Trophoblast cell (in vitro differentiated cells and primary cell): ENCODE results near the gene PPARD.
"Not testable (repeated sequence)": the region's sequence is repeated elsewhere in the genome, so short reads cannot be mapped to it uniquely, and the experiment has no call there.

ENCODE experiments used
- DNase-seq, 2 donors: peaks; one replicate each; pipeline ENCODE4 v3.0.0-alpha.2; 2016
- H2AFZ ChIP-seq: 2 replicates; pipeline ENCODE4 v1.6.1; 2013; ENCODE audit warnings: low read length, moderate library complexity, mild to moderate bottlenecking; ENCODE audit not compliant: insufficient read depth, poor library complexity
- H2AK5ac ChIP-seq: 2 replicates; pipeline ENCODE4 v1.6.1; 2013; ENCODE audit warnings: mild to moderate bottlenecking, low read length
- H2BK120ac ChIP-seq: 2 replicates; pipeline ENCODE4 v1.6.1; 2013; ENCODE audit warnings: low read length, mild to moderate bottlenecking, moderate library complexity; ENCODE audit not compliant: insufficient read depth, poor library complexity
- H2BK12ac ChIP-seq: 2 replicates; pipeline ENCODE4 v1.6.1; 2013; ENCODE audit warnings: mild to moderate bottlenecking, low read length, moderate library complexity
- H2BK5ac ChIP-seq: 2 replicates; pipeline ENCODE4 v1.6.1; 2013; ENCODE audit warnings: low read length, low read depth, moderate library complexity, mild to moderate bottlenecking; ENCODE audit not compliant: poor library complexity
- H3K14ac ChIP-seq: 2 replicates; pipeline ENCODE4 v1.6.1; 2013; ENCODE audit warnings: mild to moderate bottlenecking, low read length
- H3K18ac ChIP-seq: 2 replicates; pipeline ENCODE4 v1.6.1; 2013; ENCODE audit warnings: mild to moderate bottlenecking, low read length
- H3K23ac ChIP-seq: 2 replicates; pipeline ENCODE4 v1.6.1; 2013; ENCODE audit warnings: low read length
- H3K27ac ChIP-seq: 2 replicates; pipeline ENCODE4 v1.5.1; 2013; ENCODE audit warnings: low read depth, mild to moderate bottlenecking, inconsistent platforms, low read length, moderate library complexity
- H3K27me3 ChIP-seq: 2 replicates; pipeline ENCODE4 v1.6.1; 2013; ENCODE audit warnings: inconsistent platforms, mild to moderate bottlenecking, low read length, moderate library complexity; ENCODE audit not compliant: insufficient read depth
- H3K36me3 ChIP-seq, 2 experiments: 1 replicate in 1 of 2; 2 replicates in 1 of 2; pipeline ENCODE4 v1.6.1; 2013; ENCODE audit warnings: low read length in 2 of 2, mild to moderate bottlenecking in 2 of 2, moderate library complexity in 1 of 2; ENCODE audit not compliant: insufficient read depth in 2 of 2, control insufficient read depth in 1 of 2
- H3K4ac ChIP-seq: 2 replicates; pipeline ENCODE4 v1.6.1; 2013; ENCODE audit warnings: low read depth, mild to moderate bottlenecking, low read length, moderate library complexity
- H3K4me1 ChIP-seq, 2 experiments: 1 replicate in 1 of 2; 2 replicates in 1 of 2; pipeline ENCODE4 v1.6.1; 2013; ENCODE audit warnings: low read length in 2 of 2, mild to moderate bottlenecking in 2 of 2, moderate library complexity in 1 of 2; ENCODE audit not compliant: insufficient read depth in 2 of 2, control insufficient read depth in 1 of 2
- H3K4me2 ChIP-seq: 2 replicates; pipeline ENCODE4 v1.6.1; 2013; ENCODE audit warnings: inconsistent platforms, mild to moderate bottlenecking, low read length, moderate library complexity
- H3K4me3 ChIP-seq: 2 replicates; pipeline ENCODE4 v1.5.1; 2013; ENCODE audit warnings: mild to moderate bottlenecking, low read depth, low read length, inconsistent platforms
- H3K79me1 ChIP-seq: one replicate; pipeline ENCODE4 v1.6.1; 2013; ENCODE audit warnings: low read length
- H3K79me2 ChIP-seq: 2 replicates; pipeline ENCODE4 v1.6.1; 2013; ENCODE audit warnings: low read length, mild to moderate bottlenecking; ENCODE audit not compliant: control insufficient read depth, insufficient read depth, poor library complexity
- H3K9ac ChIP-seq: 2 replicates; pipeline ENCODE4 v1.6.1; 2013; ENCODE audit warnings: mild to moderate bottlenecking, low read length
- H3K9me3 ChIP-seq: 2 replicates; pipeline ENCODE4 v1.6.1; 2013; ENCODE audit warnings: low read depth, mild to moderate bottlenecking, control low read depth, inconsistent platforms, low read length; ENCODE audit not compliant: insufficient read depth
- H4K12ac ChIP-seq: 2 replicates; pipeline ENCODE4 v1.6.1; 2013; ENCODE audit warnings: low read depth, mild to moderate bottlenecking, low read length, moderate library complexity
- H4K8ac ChIP-seq: 2 replicates; pipeline ENCODE4 v1.6.1; 2013; ENCODE audit warnings: low read depth, mild to moderate bottlenecking, low read length, moderate library complexity
- H4K91ac ChIP-seq: one replicate; pipeline ENCODE4 v1.6.1; 2013; ENCODE audit warnings: low read depth, mild to moderate bottlenecking, low read length, moderate library complexity
- WGBS: extraction: QIAGEN DNeasy Blood & Tissue Kit; methylation state at CpG from one replicate; pipeline ENCODE4 v1.1.7; 2013; ENCODE audit warnings: missing lambda C conversion rate; ENCODE audit not compliant: insufficient read length, insufficient coverage; ENCODE audit errors: extremely low coverage; 5-methylcytosine and 5-hydroxymethylcytosine counted together

PPARD gene

GRCh38 chr6:35388772-35389352, 46.5 kb downstream of the PPARD start:
- H2BK12ac ChIP-seq, result no peak overlapping the region
- H3K4me2 ChIP-seq, result no peak overlapping the region
- WGBS, result no CpG with 5 or more reads among the region's 5 CpGs
- no peaks in the 10 kb centered on the region for H3K27me3 ChIP-seq
- no peak overlapping the region for H3K23ac ChIP-seq
- H3K9me3 ChIP-seq, result peaks cover 2% of the 10 kb centered on the region
- H3K79me1 ChIP-seq, result no peaks in the 10 kb centered on the region
- H2AK5ac ChIP-seq, result no peak overlapping the region
- no peak overlapping the region for H3K4ac ChIP-seq
- H3K9ac ChIP-seq, result no peak overlapping the region
- no peak overlapping the region for H2BK120ac ChIP-seq
- H3K4me3 ChIP-seq, result no peak overlapping the region
- no peak overlapping the region for H4K12ac ChIP-seq
- H4K8ac ChIP-seq, result no peak overlapping the region
- H3K36me3 ChIP-seq, result peaks cover 0 to 2% of the 10 kb centered on the region in 2 experiments
- no peak overlapping the region for H3K18ac ChIP-seq
- no peak overlapping the region for H3K27ac ChIP-seq
- peaks cover 0 to 2% of the 10 kb centered on the region in 2 experiments for H3K4me1 ChIP-seq
- H3K79me2 ChIP-seq, result no peaks in the 10 kb centered on the region
- no peak overlapping the region for H2AFZ ChIP-seq
- peak; percentile 67 to 69 for DNase-seq
- H2BK5ac ChIP-seq, result no peak overlapping the region
- no peak overlapping the region for H3K14ac ChIP-seq
- H4K91ac ChIP-seq, result no peak overlapping the region

- H3K4ac ChIP-seq, H2BK12ac ChIP-seq, H3K4me3 ChIP-seq, H3K14ac ChIP-seq, H3K9ac ChIP-seq, H4K91ac ChIP-seq, H3K4me2 ChIP-seq, H3K4me1 ChIP-seq, H2AK5ac ChIP-seq, H3K79me2 ChIP-seq, H3K9me3 ChIP-seq, H3K36me3 ChIP-seq, H3K23ac ChIP-seq, H3K18ac ChIP-seq, H4K8ac ChIP-seq, DNase-seq, H3K27ac ChIP-seq, H3K27me3 ChIP-seq, H4K12ac ChIP-seq, H2AFZ ChIP-seq, H2BK5ac ChIP-seq, H2BK120ac ChIP-seq, H3K79me1 ChIP-seq: not testable (repeated sequence)
- no CpG with 5 or more reads among the region's 9 CpGs for WGBS
Measured at GRCh38 chr6:35389386-35389785, 47.0 kb downstream of the PPARD start.

GRCh38 chr6:35391240-35391968, 49.0 kb downstream of the PPARD start:
- no peak overlapping the region for H2BK5ac ChIP-seq
- no CpG with 5 or more reads among the region's 7 CpGs for WGBS
- H3K79me1 ChIP-seq, result no peaks in the 10 kb centered on the region
- no peak overlapping the region for H2BK12ac ChIP-seq
- no peak overlapping the region for H3K23ac ChIP-seq
- peaks cover 0 to 2% of the 10 kb centered on the region in 2 experiments for H3K36me3 ChIP-seq
- no peak overlapping the region for H3K18ac ChIP-seq
- H3K27ac ChIP-seq, result no peak overlapping the region
- H3K4ac ChIP-seq, result no peak overlapping the region
- no peak overlapping the region for H4K91ac ChIP-seq
- peak; percentile 71 to 90 for DNase-seq
- H3K14ac ChIP-seq, result no peak overlapping the region
- no peaks in the 10 kb centered on the region for H3K27me3 ChIP-seq
- H2AFZ ChIP-seq, result no peak overlapping the region
- H3K9ac ChIP-seq, result no peak overlapping the region
- no peak overlapping the region for H3K4me3 ChIP-seq
- H4K8ac ChIP-seq, result no peak overlapping the region
- H2AK5ac ChIP-seq, result no peak overlapping the region
- peaks cover 0 to 3% of the 10 kb centered on the region in 2 experiments for H3K4me1 ChIP-seq
- no peak overlapping the region for H2BK120ac ChIP-seq
- H3K9me3 ChIP-seq, result peaks cover 2% of the 10 kb centered on the region
- no peak overlapping the region for H4K12ac ChIP-seq
- H3K79me2 ChIP-seq, result no peaks in the 10 kb centered on the region
- H3K4me2 ChIP-seq, result no peak overlapping the region

- no peak overlapping the region for H4K8ac ChIP-seq
- no peak overlapping the region for H4K12ac ChIP-seq
- no peak overlapping the region for H2AFZ ChIP-seq
- H2BK12ac ChIP-seq, result no peak overlapping the region
- H3K14ac ChIP-seq, result no peak overlapping the region
- no peaks in the 10 kb centered on the region for H3K79me1 ChIP-seq
- no peak overlapping the region for H2BK5ac ChIP-seq
- no peak overlapping the region for H3K9ac ChIP-seq
- H3K9me3 ChIP-seq, result peaks cover 2% of the 10 kb centered on the region
- H3K27ac ChIP-seq, result no peak overlapping the region
- no peak overlapping the region for H2AK5ac ChIP-seq
- no peak overlapping the region for H4K91ac ChIP-seq
- H3K18ac ChIP-seq, result no peak overlapping the region
- no peaks in the 10 kb centered on the region for H3K79me2 ChIP-seq
- no peak overlapping the region for H2BK120ac ChIP-seq
- peak; percentile 48 to 77 for DNase-seq
- no peak overlapping the region for H3K4me2 ChIP-seq
- peaks cover 0 to 3% of the 10 kb centered on the region in 2 experiments for H3K36me3 ChIP-seq
- peaks cover 0 to 2% of the 10 kb centered on the region in 2 experiments for H3K4me1 ChIP-seq
- H3K4ac ChIP-seq, result no peak overlapping the region
- no peaks in the 10 kb centered on the region for H3K27me3 ChIP-seq
- H3K4me3 ChIP-seq, result no peak overlapping the region
- no CpG with 5 or more reads among the region's 12 CpGs for WGBS
- no peak overlapping the region for H3K23ac ChIP-seq
Measured at GRCh38 chr6:35392111-35392702, 49.8 kb downstream of the PPARD start.
